Kidney tubule cell (primary cell): ENCODE data around the gene ZBED5.
"Not testable (repeated sequence)": the region's sequence is repeated elsewhere in the genome, so short reads cannot be mapped to it uniquely, and the experiment has no call there.

Source experiments
- DNase-seq: peaks from one replicate; pipeline ENCODE4 v3.0.0-alpha.2; 2018; ENCODE audit warnings: low spot score

The ZBED5 gene

DNA sequence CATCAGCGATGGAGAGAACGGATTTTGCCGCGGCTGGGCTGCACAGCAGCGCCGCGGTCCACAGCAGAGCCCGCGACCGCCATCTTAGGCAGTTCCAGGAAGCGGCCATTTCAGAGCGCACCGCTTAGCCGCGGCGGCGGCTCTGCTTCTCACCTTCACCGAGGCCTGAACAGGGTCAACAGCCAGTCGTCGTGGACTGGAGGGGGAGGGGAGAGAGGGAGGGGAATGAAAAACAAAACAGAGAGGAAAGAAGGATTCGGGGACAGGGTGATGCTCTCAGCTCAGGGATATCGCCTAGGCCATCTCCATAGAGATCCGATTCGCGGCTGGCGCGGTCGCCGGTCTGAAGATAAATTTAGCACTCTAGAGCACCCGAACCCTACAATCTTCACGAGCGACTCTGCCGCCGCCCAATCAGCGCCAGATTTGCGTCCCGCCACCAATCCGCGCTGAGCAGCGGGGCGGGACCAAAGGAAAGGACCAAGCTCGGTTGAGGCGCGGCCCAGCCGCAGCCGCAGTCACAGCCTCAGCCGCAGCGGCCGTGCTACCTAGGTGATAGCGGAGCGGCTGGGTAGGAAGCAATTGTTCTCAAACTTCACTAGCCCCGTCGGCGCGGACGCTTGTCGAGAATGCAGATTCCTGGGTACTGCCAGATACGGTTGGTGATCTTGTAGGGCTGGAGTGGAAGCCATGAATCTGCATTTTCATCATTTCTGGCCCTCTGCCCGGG is at the start of gene ZBED5:
Gene ZBED5 (minus strand): TSS at position 345 of the 730 bp plus-strand sequence. CDS start 3,108 bp downstream, outside the sequence.
- peak; percentile 98 for DNase-seq

GRCh38 chr11:10906521-10906920 is 48.7 kb upstream of the ZBED5 start:
- DNase-seq = peak; percentile 50

GRCh38 chr11:10902301-10903063 is 44.6 kb upstream of the ZBED5 start:
- DNase-seq = no peak

DNA sequence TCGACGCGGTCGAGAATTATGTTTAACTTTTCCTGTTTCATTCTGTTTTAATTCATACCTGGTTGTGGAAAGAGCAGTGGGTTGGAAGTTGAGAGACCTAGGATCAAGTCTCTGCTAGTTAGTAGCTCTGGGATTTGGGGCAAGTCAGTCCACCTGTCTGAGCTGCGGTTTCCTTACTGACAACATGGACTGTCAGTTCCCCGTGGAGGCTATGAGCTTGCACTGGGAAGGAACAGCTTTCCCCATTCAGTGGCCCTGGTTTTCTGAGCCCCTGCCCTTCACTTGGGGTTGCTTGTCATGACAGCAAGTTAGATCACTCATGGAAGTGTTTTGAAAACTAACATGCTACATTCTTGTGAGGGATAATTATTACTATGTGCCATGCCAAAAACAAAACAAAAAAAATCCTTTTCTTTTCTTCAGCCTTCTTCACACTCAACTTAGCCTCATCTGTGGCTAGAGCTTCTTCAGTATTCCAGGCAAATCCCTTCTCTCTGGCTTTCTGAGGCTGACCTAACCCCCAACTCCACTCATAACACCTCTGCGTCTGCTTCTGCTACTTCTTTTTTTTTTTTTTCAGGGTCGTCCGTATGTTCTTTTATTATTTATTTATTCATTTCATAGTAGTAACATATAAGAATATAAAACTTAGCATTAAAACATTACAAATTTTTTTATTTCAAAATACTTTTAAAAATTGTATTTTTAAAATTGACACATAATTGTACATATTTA is 43.0 kb upstream of the ZBED5 start:
- DNase-seq = peak; percentile 10

GRCh38 chr11:10899121-10899830 is 41.4 kb upstream of the ZBED5 start:
- DNase-seq = no peak

DNA sequence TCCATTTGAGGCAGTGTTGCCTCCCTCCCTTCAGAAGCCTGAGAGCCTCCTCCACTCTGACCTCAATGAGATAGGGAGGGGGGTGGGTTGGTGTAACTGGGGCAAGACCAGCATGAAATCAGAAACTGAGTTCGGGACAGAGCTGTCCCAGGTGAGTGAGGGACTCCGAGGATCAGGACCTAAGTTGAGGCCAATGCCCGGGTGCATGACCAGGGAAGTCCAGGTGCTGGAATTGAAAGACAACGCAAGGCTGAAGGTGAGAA is 40.8 kb upstream of the ZBED5 start:
- DNase-seq = no peak

GRCh38 chr11:10898003-10898762 is 40.3 kb upstream of the ZBED5 start:
- DNase-seq = no peak

DNA sequence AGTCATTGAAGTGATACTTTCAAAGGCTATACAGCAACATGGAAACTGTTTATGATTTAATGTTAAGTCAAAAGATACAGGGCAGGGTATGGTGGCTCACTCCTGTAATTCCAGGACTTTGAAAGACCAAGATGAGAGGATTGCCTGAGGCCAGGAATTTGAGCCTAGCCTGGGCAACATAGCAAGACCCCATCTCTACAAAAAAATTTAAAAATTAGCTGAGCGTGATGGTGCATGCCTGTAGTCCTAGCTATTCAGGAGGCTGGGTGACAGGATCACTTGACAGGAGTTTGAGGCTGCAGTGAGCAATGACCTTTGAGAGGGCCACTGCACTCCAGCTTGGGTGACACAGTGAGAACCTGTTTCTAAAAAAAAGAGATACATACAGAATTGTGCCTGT is 39.3 kb upstream of the ZBED5 start:
- DNase-seq = no peak

GRCh38 chr11:10896493-10896892 is 38.6 kb upstream of the ZBED5 start:
- no peak for DNase-seq

- DNase-seq = no peak
These were observed 37.4 kb upstream of the ZBED5 start for GRCh38 chr11:10895285-10895684.

GRCh38 chr11:10894666-10895065 is 36.8 kb upstream of the ZBED5 start:
- DNase-seq = no peak

DNA sequence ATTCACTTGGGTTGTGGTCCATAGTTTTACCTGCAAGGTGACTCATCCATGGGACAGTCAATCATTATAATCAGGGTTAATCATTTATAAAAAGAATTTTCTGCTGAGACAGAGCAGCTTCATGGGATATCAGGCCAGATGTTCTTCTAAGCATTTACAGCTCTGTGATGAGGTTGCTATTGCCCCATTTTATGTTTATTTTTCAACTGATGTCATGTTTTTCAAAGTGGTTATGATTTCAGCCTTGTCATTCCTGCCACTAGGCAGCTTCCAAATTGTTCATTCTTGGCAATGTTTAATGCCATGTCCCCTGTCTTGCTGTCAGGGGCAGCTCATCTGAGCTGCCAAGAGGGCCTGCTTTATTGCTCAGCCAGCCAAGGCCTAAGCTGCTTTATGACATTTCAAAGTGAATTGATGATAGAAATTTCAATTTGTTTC is 35.9 kb upstream of the ZBED5 start:
- DNase-seq = peak; percentile 90

DNA sequence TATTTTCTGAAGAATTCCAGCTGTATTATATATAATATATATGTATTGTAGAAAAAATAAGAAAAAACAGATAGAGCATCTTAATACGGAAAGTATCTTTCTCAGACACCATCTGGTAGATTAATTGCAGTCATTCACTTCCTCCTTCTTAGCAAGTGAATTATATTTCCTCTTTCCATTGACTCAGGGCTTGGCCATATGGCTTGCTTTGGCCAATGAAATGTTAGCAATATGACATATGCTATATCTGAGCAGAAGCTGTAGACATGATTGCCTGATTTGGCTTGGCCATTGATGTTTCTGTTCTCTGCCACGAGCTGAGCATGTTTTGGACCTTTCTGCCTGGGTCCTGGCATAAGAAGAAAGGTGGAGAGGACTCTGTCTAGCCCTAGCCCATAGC is 34.4 kb upstream of the ZBED5 start:
- DNase-seq = no peak

DNA sequence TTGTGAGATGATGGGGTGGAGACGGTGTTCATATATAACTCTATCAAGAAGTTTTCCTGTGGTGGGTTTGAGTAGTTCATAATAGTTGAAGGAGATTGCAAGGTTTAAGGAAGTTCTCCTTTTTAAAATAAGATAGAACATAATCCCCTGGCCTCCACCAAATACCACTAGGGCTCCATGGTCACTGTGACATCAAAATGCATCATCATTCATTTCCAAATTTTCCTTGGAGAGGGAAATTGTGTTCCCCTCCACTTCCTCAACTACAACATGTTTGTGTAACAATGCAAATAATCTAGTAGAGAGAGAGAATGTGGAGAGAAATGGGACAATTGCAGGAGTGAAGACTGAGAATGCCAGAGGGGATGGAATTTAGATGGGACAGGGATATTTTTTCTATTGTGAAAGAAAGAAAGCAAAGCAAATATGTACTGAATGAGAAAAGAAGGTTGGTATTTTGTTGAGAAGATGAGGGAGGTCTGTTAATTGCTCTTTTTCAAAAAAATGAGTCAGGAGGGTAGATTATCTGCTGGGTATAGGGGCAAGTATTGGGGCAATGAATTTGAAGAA is 33.4 kb upstream of the ZBED5 start:
- DNase-seq = no peak

GRCh38 chr11:10890083-10890482 is 32.2 kb upstream of the ZBED5 start:
- DNase-seq = not testable (repeated sequence)

DNA sequence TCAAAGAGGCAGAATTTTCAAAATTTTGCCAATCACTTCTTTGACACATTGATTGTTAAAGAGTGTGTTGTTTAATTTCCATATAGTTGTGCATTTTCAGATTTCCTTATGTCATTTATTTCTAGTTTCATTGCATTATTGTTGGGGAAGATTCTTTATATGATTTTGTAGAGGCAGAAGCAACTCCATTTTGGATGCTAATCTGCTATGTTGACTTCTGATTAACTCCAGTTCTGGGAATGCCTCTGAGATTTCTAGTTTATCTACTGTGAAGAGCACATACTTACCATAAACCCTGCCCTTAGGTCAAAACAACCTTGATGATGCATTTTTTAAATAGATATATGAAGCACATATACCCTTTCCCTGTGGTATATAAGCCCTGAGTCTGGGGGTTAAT is 29.5 kb upstream of the ZBED5 start:
- no peak for DNase-seq

GRCh38 chr11:10886652-10887250 is 28.9 kb upstream of the ZBED5 start:
- no peak for DNase-seq

DNA sequence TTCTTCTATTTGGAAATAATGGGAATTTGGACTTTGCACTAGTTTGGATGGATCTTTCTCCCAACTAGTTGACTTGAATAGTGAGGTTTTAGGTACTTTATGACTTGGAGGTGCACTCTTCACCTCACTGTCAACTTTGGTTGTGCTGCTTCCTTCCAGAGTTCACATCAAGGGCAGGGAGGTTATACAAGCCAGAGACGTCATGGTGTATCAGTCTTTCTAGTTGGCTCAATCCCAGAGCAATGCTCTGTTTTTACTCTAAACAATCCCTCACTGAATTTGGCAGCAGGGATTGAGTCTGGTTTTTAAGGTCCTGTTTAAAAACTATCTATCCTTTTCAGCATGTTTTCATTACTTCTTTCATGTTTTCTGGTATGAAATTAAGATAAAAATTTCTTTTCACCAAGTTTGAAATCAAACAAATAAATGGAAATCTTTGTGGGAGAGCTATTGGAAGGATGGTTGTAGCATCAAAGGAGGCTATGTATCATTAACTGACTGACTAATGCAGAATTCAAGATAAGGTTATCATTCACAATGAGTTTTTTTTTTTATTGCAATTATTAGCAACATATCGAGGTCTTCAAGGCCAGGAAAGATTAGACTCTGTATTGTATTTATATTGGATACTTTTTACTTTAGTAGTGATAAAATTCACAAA is 28.0 kb upstream of the ZBED5 start:
- peak; percentile 21 for DNase-seq

GRCh38 chr11:10884292-10884691 is 26.4 kb upstream of the ZBED5 start:
- peak; percentile 22 for DNase-seq

DNA sequence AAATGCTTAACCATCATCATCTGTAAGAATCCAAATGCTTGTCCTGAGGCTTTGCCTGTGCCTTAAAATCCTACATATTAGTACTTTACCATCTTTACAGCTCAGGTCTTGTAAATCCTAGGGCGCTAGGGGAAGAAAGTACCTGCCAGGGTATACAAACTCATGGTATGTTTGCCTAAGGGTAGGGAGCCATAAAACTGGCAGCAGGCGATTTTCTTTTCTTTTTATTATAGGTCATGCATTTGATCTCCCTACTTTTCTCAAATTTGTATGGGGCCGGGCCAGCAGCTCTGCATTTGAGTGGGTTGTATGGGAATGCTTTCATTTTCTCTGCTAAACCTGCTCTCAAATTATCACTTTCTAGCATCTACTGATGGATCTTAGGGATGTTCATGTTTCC is 24.0 kb upstream of the ZBED5 start:
- no peak for DNase-seq
